Heart left ventricle (tissue), 13 donors: Measurements from ENCODE around the gene SLBP.

Experiments used
- POLR2A ChIP-seq, 2 donors: fragments of 450-650 bp; IDR thresholded peaks; one replicate each; pipeline ENCODE4 v1.6.1; 2017; ENCODE audit warnings: antibody characterized with exemption in 2 of 2, mild to moderate bottlenecking in 2 of 2, moderate library complexity in 2 of 2
- TF ChIP-seq, protein P1 (sequence below), 12 donors: fragments of 200-600 bp; sonication (generic) in 4 of 12; IDR thresholded peaks; one replicate each; pipeline versions ENCODE4 v1.5.0 to v1.8.0; 2018 to 2022; ENCODE audit warnings: antibody characterized with exemption in 12 of 12, mild to moderate bottlenecking in 5 of 12
- donor health status: ischemic (EF 13 %, LVEDD 7.1; RV severe dilation, severe dysfunction).
- donor health status: DM: no; HTN: yes; CAD: no.
- donor health status: DM: no; HTN: no; CAD: no.
- donor health status: ischemic (EF 25% LVEDD 6.9; RV normal size, moderate dysfunction).
- donor health status: ischemic (EF 25% LVEDD 5.7; RV mildly dilated, moderate dysfunction).
- donor health status: ischemic (EF 35%, LVEDD 5.7; RV mildly dilated, moderate dysfunction).
- donor health status: nonischemic (EF 11% LVEDD 7.7; RV severe dilation, severe dysfunction).
- donor health status: DM: yes; HTN: yes; CAD: no.
- donor health status: PGD.
- donor health status: ischemic (EF 29% LVEDD 5.4; RV normal size, mild dysfunction).
- donor health status: nonischemic (EF 23%, LVEDD 6.1; RV moderate dilation, normal function).

DNA sequence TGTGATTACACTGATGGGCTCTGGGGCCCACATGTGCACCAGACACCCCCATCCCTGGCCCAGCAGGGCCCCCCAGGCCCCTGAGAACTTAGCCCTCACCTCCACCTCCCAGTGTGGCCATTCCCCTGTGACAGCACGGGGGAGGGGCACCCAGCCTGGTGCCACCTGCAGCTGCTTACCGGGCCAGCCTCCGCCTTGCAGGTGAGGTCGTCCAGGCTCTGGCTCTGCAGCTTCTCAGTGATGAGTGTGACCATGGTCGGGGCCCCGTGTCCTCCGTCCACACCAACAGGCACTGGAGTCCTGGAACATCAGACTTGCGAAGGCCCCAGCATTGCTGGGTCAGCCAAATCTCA lies 43.7 kb downstream of the SLBP start:
- TF ChIP-seq POLR2A (IDR thresholded peaks at IDR 0.05) = no peak
- TF ChIP-seq, protein P1, sequence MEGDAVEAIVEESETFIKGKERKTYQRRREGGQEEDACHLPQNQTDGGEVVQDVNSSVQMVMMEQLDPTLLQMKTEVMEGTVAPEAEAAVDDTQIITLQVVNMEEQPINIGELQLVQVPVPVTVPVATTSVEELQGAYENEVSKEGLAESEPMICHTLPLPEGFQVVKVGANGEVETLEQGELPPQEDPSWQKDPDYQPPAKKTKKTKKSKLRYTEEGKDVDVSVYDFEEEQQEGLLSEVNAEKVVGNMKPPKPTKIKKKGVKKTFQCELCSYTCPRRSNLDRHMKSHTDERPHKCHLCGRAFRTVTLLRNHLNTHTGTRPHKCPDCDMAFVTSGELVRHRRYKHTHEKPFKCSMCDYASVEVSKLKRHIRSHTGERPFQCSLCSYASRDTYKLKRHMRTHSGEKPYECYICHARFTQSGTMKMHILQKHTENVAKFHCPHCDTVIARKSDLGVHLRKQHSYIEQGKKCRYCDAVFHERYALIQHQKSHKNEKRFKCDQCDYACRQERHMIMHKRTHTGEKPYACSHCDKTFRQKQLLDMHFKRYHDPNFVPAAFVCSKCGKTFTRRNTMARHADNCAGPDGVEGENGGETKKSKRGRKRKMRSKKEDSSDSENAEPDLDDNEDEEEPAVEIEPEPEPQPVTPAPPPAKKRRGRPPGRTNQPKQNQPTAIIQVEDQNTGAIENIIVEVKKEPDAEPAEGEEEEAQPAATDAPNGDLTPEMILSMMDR (IDR thresholded peaks at IDR 0.05) = no peak
